Mucosa of descending colon (tissue), 3 donors: Measurements from ENCODE around the gene ZNF319. TPM values are rescaled to one million over a fixed set of nuclear protein-coding genes. Genes with fewer than 3 reads are reported as not detected.

Experiments used
- ATAC-seq: fragments of 200-7000 bp; cut with Tn5 transposase; one replicate; pipeline ENCODE4 v1.9.1; 2020; ENCODE audit warnings: mild to moderate bottlenecking, moderate library complexity
- DNase-seq, 3 donors: peaks; one replicate each; pipeline ENCODE4 v3.0.0-alpha.2; 2020
- H3K36me3 ChIP-seq: fragments of 200-600 bp; one replicate; pipeline ENCODE4 v1.8.0; 2021; ENCODE audit warnings: low read depth, mild to moderate bottlenecking
- H3K4me1 ChIP-seq: fragments of 200-600 bp; one replicate; pipeline ENCODE4 v1.8.0; 2021; ENCODE audit warnings: low read depth, mild to moderate bottlenecking
- H3K4me3 ChIP-seq: fragments of 200-600 bp; one replicate; pipeline ENCODE4 v1.8.0; 2021; ENCODE audit warnings: mild to moderate bottlenecking
- H3K9me3 ChIP-seq: fragments of 200-600 bp; one replicate; pipeline ENCODE4 v1.8.0; 2021; ENCODE audit warnings: mild to moderate bottlenecking
- CTCF ChIP-seq: fragments of 200-600 bp; IDR thresholded peaks from one replicate; pipeline ENCODE4 v1.8.0; 2022; ENCODE audit warnings: antibody characterized with exemption, mild to moderate bottlenecking
- intact Hi-C, 2 donors: fragments of 100-400 bp; cut with DNase I in 1 of 2; cut with micrococcal nuclease in 1 of 2; formaldehyde crosslinking; loops; one replicate each; pipeline versions ENCODE4 v1.11.0 to v1.11.1; 2022; cut with DNase I, micrococcal nuclease
- total RNA-seq, 3 donors: library from RNA; stranded (reverse); fragmentation: NEBNext Ultra II Directional in 2 of 3; extraction: Animal tissue kit (Norgen Biotek cat#: 25700) in 2 of 3; gene quantifications; one replicate each; pipeline versions ENCODE4 v1.2.1 to v1.2.4, GENCODE V29; 2021 to 2023
- donor health status: DM: no; HTN: no; CAD: no; lungs with moderate emphysema.
- donor health status: DM: no; HTN: no; CAD: no.
- donor health status: DM: no; HTN: yes; CAD: no.

The ZNF319 gene
- total RNA-seq, 3 donors from 2014 or later: 5.9 to 9.7 (median 7.3) TPM

GRCh38 chr16:57991551-57992059 is 8.9 kb downstream of the ZNF319 start:
- Histone ChIP-seq H3K36me3 (no peaks in the 10 kb centered on the region), H3K9me3 (no peaks in the 10 kb centered on the region), H3K4me3 (no peak overlapping the region), H3K4me1 (no peaks in the 10 kb centered on the region)
- no peak for TF ChIP-seq CTCF
- ATAC-seq (no peak), DNase-seq (no peak)
- intact Hi-C loops: no loop called here

- no peaks in the 10 kb centered on the region for H3K9me3 ChIP-seq
- H3K36me3 ChIP-seq: no peaks in the 10 kb centered on the region
- TF ChIP-seq CTCF: no peak
- DNase-seq (no peak), ATAC-seq (no peak)
- no peak overlapping the region for H3K4me3 ChIP-seq
- no peaks in the 10 kb centered on the region for H3K4me1 ChIP-seq
- intact Hi-C loops: no loop called here
Measured at GRCh38 chr16:57988929-57989328, 11.5 kb downstream of the ZNF319 start.

- H3K4me1 ChIP-seq: no peaks in the 10 kb centered on the region
- TF ChIP-seq CTCF: no peak
- intact Hi-C loops: no loop called here
- no peak overlapping the region for H3K4me3 ChIP-seq
- H3K9me3 ChIP-seq: no peaks in the 10 kb centered on the region
- no peaks in the 10 kb centered on the region for H3K36me3 ChIP-seq
- ATAC-seq (no peak), DNase-seq (peak in 1 of 3 donors; percentile 10)
Measured at GRCh38 chr16:57987441-57988177, 12.9 kb downstream of the ZNF319 start.

- H3K4me1 ChIP-seq: no peaks in the 10 kb centered on the region
- H3K4me3 ChIP-seq: no peak overlapping the region
- H3K9me3 ChIP-seq: no peaks in the 10 kb centered on the region
- DNase-seq: peak in 1 of 3 donors; percentile 12
- intact Hi-C loops: no loop called here
- no peak for ATAC-seq
- no peaks in the 10 kb centered on the region for H3K36me3 ChIP-seq
- TF ChIP-seq CTCF: no peak
Measured at GRCh38 chr16:57986196-57986595, 14.3 kb downstream of the ZNF319 start.

- TF ChIP-seq CTCF: no peak
- no peaks in the 10 kb centered on the region for H3K9me3 ChIP-seq
- intact Hi-C loops: no loop called here
- no peak overlapping the region for H3K4me3 ChIP-seq
- H3K4me1 ChIP-seq: no peaks in the 10 kb centered on the region
- DNase-seq (peak in 1 of 3 donors; percentile 41), ATAC-seq (peak; percentile 41)
- H3K36me3 ChIP-seq: no peaks in the 10 kb centered on the region
Measured at GRCh38 chr16:57985204-57986181, 15.0 kb downstream of the ZNF319 start.
